Measurements from ENCODE around the gene CNOT10. TPM values are rescaled to one million over a fixed set of nuclear protein-coding genes. Genes with fewer than 3 reads are reported as not detected.

Gene CNOT10
- total RNA-seq, 6 experiments from 2014 or later, result 10.6 to 36.3 (median 12.5) TPM

GRCh38 chr3:32755761-32756160, 70.8 kb downstream of the CNOT10 start:
- TF ChIP-seq CTCF (IDR thresholded peaks at IDR 0.05) (no peak), POLR2A (IDR thresholded peaks at IDR 0.05) (no peak)
- Histone ChIP-seq H3K27me3 (no peaks in the 10 kb centered on the region), H3K4me1 (no peaks in the 10 kb centered on the region), H3K27ac (no peak overlapping the region), H3K36me3 (peaks cover 0 to 11% (median 0%) of the 10 kb centered on the region in 4 donors), H3K9me3 (no peaks in the 10 kb centered on the region), H3K4me3 (no peak overlapping the region)
- intact Hi-C loops (cut with DNase I), result no loop called here
- DNase-seq (no peak), ATAC-seq (no peak)
- WGBS (ENCODE audit: insufficient coverage, low coverage, low lambda C conversion rate, missing lambda C conversion rate), result 82% methylated on average over 3 of the region's 3 CpGs

GRCh38 chr3:32757618-32758374, 72.8 kb downstream of the CNOT10 start:
- intact Hi-C loops (cut with DNase I), result no loop called here
- no peaks in the 10 kb centered on the region for H3K27me3 ChIP-seq
- 79% methylated on average over 2 of the region's 2 CpGs for WGBS (ENCODE audit: insufficient coverage, low coverage, low lambda C conversion rate, missing lambda C conversion rate)
- no peak overlapping the region for H3K27ac ChIP-seq
- no peak for DNase-seq
- no peaks in the 10 kb centered on the region for H3K4me1 ChIP-seq
- no peak for TF ChIP-seq CTCF (IDR thresholded peaks at IDR 0.05)
- TF ChIP-seq POLR2A (IDR thresholded peaks at IDR 0.05), result no peak
- H3K9me3 ChIP-seq, result no peaks in the 10 kb centered on the region
- no peak overlapping the region for H3K4me3 ChIP-seq
- no peak for ATAC-seq
- peaks cover 0 to 7% (median under 1%) of the 10 kb centered on the region in 4 donors for H3K36me3 ChIP-seq

- Histone ChIP-seq H3K4me1 (no peaks in the 10 kb centered on the region), H3K9me3 (no peaks in the 10 kb centered on the region), H3K27me3 (no peaks in the 10 kb centered on the region), H3K27ac (no peak overlapping the region), H3K36me3 (peaks cover 0 to 3% (median 1%) of the 10 kb centered on the region in 4 donors), H3K4me3 (no peak overlapping the region)
- intact Hi-C loops (cut with DNase I), result no loop called here
- no peak for TF ChIP-seq CTCF (IDR thresholded peaks at IDR 0.05)
- no peak for TF ChIP-seq POLR2A (IDR thresholded peaks at IDR 0.05)
- DNase-seq (no peak), ATAC-seq (no peak)
These were observed 73.4 kb downstream of the CNOT10 start for GRCh38 chr3:32758375-32758753.

GRCh38 chr3:32759342-32759741, 74.4 kb downstream of the CNOT10 start:
- Histone ChIP-seq H3K36me3 (peaks cover 0 to 8% (median 1%) of the 10 kb centered on the region in 4 donors), H3K9me3 (no peaks in the 10 kb centered on the region), H3K4me3 (no peak overlapping the region), H3K27ac (no peak overlapping the region), H3K4me1 (no peaks in the 10 kb centered on the region), H3K27me3 (no peaks in the 10 kb centered on the region)
- TF ChIP-seq CTCF (IDR thresholded peaks at IDR 0.05) (no peak), POLR2A (IDR thresholded peaks at IDR 0.05) (no peak)
- no peak for ATAC-seq
- 86% methylated on average over 4 of the region's 4 CpGs for WGBS (ENCODE audit: insufficient coverage, low coverage, low lambda C conversion rate, missing lambda C conversion rate)
- DNase-seq, result no peak
- intact Hi-C loops (cut with DNase I), result no loop called here
